GM12892 (cell line): ENCODE measurements around the gene TRIM29.
A peak's percentile ranks its signal among the peaks of the same experiment; 100 is the strongest.

Experiments used
- DNase-seq: peaks from one replicate; pipeline ENCODE4 v3.0.0; 2011; ENCODE audit not compliant: insufficient read length
- FAIRE-seq: peaks from 2 replicates; lab custom pipeline; 2011; peaks lifted over from hg19 to GRCh38; lab: Jason Lieb, UNC
- POLR2A ChIP-seq: IDR thresholded peaks from 2 replicates; pipeline ENCODE4 v1.6.1; 2011; ENCODE audit warnings: low read depth, low read length, control low read depth
- POLR2AphosphoS5 ChIP-seq: IDR thresholded peaks from 2 replicates; pipeline ENCODE4 v1.6.1; 2011; ENCODE audit warnings: low read depth, low read length, control low read depth
- TAF1 ChIP-seq: IDR thresholded peaks from 2 replicates; pipeline ENCODE4 v1.6.1; 2011; ENCODE audit warnings: low read depth, mild to moderate bottlenecking, control low read depth, low read length, borderline replicate concordance

TRIM29 gene

GRCh38 chr11:120142441-120143100 is 4.7 kb upstream of the TRIM29 start:
- no peak for DNase-seq
- peak; percentile 51 for FAIRE-seq
- no peak for TF ChIP-seq POLR2AphosphoS5

- no peak for DNase-seq
- TF ChIP-seq POLR2AphosphoS5 (no peak), TAF1 (no peak), POLR2A (no peak)
- FAIRE-seq = no peak
These were observed 4.0 kb upstream of the TRIM29 start for GRCh38 chr11:120141768-120142423.

GRCh38 chr11:120141113-120141767 is 3.3 kb upstream of the TRIM29 start:
- FAIRE-seq (no peak), DNase-seq (no peak)

GRCh38 chr11:120139316-120140069 is 1.6 kb upstream of the TRIM29 start:
- DNase-seq (peak; percentile 1), FAIRE-seq (no peak)
- TF ChIP-seq TAF1 (no peak), POLR2AphosphoS5 (no peak), POLR2A (no peak)

More at GRCh38 chr11:120141113-120141767, 3.3 kb upstream of the TRIM29 start:
- no peak for TF ChIP-seq POLR2AphosphoS5
- no peak for TF ChIP-seq POLR2A
- no peak for TF ChIP-seq TAF1

GRCh38 chr11:120137187-120137610 is 714 bp downstream of the TRIM29 start:
- FAIRE-seq (no peak), DNase-seq (peak; percentile 9)
- TF ChIP-seq POLR2AphosphoS5 = no peak
- no peak for TF ChIP-seq TAF1
- TF ChIP-seq POLR2A = no peak

DNA sequence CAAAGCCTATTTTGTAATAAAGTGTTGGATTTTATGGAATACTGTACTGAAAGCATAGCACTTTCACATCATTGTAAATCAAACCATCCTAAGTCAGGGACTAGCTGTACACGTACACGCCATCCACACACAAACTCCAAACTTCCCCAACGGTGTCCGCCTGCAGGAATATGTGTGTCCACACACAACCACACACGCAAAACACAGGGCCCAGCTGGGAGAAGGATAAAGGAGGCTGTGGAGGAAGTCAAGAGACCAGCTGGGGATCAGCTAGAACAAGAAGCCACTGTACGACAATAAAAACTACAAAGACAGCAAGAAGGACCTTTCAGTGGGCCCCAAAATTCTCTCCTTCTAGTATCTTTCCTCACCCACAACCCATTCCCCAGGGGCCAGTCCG is 1.6 kb downstream of the TRIM29 start:
- DNase-seq (no peak), FAIRE-seq (no peak)
- no peak for TF ChIP-seq POLR2AphosphoS5
- TF ChIP-seq TAF1 = no peak

DNA sequence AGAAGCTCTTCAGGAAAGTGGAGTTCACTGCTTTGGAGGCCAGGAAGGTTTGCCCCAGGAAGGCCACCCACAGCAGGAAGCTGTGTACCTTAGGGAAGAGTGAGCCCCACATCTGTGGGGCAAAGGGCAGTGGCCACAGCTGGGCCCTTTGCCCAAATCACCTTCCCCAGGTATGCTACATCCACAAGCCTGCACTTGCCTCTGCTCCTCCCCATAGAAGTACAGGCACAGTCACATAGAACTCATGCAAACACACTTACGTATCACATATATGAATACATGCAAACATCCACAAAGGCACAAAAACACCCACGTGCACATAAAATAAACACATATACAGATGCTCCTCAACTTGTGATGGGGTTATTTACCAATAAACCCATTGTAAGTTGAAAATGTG is 2.1 kb downstream of the TRIM29 start:
- DNase-seq (peak; percentile 1), FAIRE-seq (no peak)
- TF ChIP-seq POLR2A = no peak
- TF ChIP-seq TAF1 = no peak
- TF ChIP-seq POLR2AphosphoS5 = no peak

GRCh38 chr11:120134931-120135228 is 3.0 kb downstream of the TRIM29 start:
- TF ChIP-seq POLR2A (no peak), TAF1 (no peak), POLR2AphosphoS5 (no peak)
- FAIRE-seq = no peak
- no peak for DNase-seq

GRCh38 chr11:120134106-120134930 is 3.6 kb downstream of the TRIM29 start:
- FAIRE-seq = no peak
- no peak for DNase-seq
- no peak for TF ChIP-seq POLR2A
- TF ChIP-seq POLR2AphosphoS5 = no peak
- no peak for TF ChIP-seq TAF1

DNA sequence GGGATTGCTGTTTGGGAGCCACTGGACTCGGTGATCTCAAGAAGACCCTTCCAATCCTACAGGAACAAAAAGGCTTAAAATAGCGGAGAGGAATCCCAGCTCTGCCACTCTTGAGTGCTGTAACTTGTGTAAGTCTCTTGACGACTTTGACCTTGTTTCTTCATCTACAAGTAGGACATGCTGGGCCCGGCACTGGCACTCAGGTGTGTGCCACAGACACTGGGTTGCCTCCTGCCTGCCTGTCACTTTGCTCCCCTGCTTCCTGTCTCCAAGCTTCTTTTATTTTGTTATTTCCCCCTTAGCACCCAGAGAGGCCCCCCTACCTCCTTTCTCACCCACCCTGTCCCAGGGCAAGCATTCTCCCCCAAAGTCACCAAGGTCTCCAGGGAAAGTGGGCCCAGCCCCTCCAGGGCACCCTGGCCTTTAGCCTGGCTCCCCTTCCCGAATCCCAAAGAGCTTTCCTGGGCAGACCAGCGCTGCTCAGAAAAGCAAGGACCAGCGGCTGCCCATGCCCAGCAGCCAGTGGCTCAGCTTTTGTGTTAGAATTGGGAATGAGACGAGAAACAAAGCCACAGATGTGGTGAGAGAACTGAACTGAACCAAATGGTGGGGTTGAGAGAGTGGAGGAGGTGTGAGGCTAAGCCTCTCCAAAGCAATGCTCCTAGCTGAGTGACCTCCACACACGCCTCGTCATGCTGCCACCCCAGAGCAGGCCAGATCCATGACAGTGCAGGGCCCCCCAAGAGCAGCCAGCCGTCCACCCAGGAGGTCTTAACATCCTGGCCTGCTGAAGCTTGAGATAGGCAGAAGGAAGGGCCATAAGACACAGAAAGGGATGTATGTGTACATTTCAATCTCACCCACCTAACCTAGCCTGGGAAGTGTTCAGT is 4.5 kb downstream of the TRIM29 start:
- TF ChIP-seq POLR2AphosphoS5 (no peak), TAF1 (no peak)
- FAIRE-seq (no peak), DNase-seq (no peak)
